ENCODE data around the gene ARL13A. TPM values are rescaled to one million over a fixed set of nuclear protein-coding genes. Genes with fewer than 3 reads are reported as not detected.
"Not testable (repeated sequence)": the region's sequence is repeated elsewhere in the genome, so short reads cannot be mapped to it uniquely, and the experiment has no call there.

Gene ARL13A
- total RNA-seq, 1 donor from 2014 or later, result not detected

GRCh38 chrX:100981498-100981845 lies 12.0 kb downstream of the ARL13A start:
- DNase-seq (ENCODE audit: low spot score); intact Hi-C loops (cut with DNase I): not testable (repeated sequence)

GRCh38 chrX:100984818-100985217 lies 15.3 kb downstream of the ARL13A start:
- DNase-seq (ENCODE audit: low spot score), result no peak
- intact Hi-C loops (cut with DNase I), result no loop called here

GRCh38 chrX:100990139-100990538 lies 20.6 kb downstream of the ARL13A start:
- DNase-seq (ENCODE audit: low spot score), result no peak
- intact Hi-C loops (cut with DNase I), result no loop called here

- intact Hi-C loops (cut with DNase I), result no loop called here
- DNase-seq (ENCODE audit: low spot score), result no peak
Measured at GRCh38 chrX:100994352-100995281, 25.1 kb downstream of the ARL13A start.

GRCh38 chrX:100995469-100995868 lies 26.0 kb downstream of the ARL13A start:
- DNase-seq (ENCODE audit: low spot score), result no peak

GRCh38 chrX:100999451-100999850 lies 29.9 kb downstream of the ARL13A start:
- intact Hi-C loops (cut with DNase I), result no loop called here
- no peak for DNase-seq (ENCODE audit: low spot score)

More at GRCh38 chrX:100995469-100995868, 26.0 kb downstream of the ARL13A start:
- intact Hi-C loops (cut with DNase I), result no loop called here

- intact Hi-C loops (cut with DNase I), result no loop called here
- DNase-seq (ENCODE audit: low spot score), result no peak
Measured at GRCh38 chrX:101009090-101009489, 39.6 kb downstream of the ARL13A start.

- intact Hi-C loops (cut with DNase I); DNase-seq (ENCODE audit: low spot score): not testable (repeated sequence)
Measured at GRCh38 chrX:101012031-101012430, 42.5 kb downstream of the ARL13A start.

- no peak for DNase-seq (ENCODE audit: low spot score)
- intact Hi-C loops (cut with DNase I), result no loop called here
Measured at GRCh38 chrX:101022020-101022419, 52.5 kb downstream of the ARL13A start.

- intact Hi-C loops (cut with DNase I), result no loop called here
- DNase-seq (ENCODE audit: low spot score), result no peak
Measured at GRCh38 chrX:101025126-101025525, 55.6 kb downstream of the ARL13A start.

- intact Hi-C loops (cut with DNase I), result no loop called here
- DNase-seq (ENCODE audit: low spot score), result no peak
Measured at GRCh38 chrX:101028562-101028961, 59.1 kb downstream of the ARL13A start.

- no peak for DNase-seq (ENCODE audit: low spot score)
- intact Hi-C loops (cut with DNase I), result no loop called here
Measured at GRCh38 chrX:101029665-101030064, 60.2 kb downstream of the ARL13A start.

GRCh38 chrX:101037231-101037630 lies 67.7 kb downstream of the ARL13A start:
- intact Hi-C loops (cut with DNase I), result no loop called here
- no peak for DNase-seq (ENCODE audit: low spot score)

GRCh38 chrX:101040197-101040596 lies 70.7 kb downstream of the ARL13A start:
- intact Hi-C loops (cut with DNase I), result no loop called here
- no peak for DNase-seq (ENCODE audit: low spot score)

Other genes with a start within 250 kb of the ARL13A start
- gene SYTL4, start 237.6 kb upstream of the ARL13A start, total RNA-seq, result 3.5 TPM
- 7.8 TPM for gene CSTF2, start 149.3 kb upstream of the ARL13A start, total RNA-seq
- gene NOX1, start 95.3 kb upstream of the ARL13A start, total RNA-seq, result not detected
- 0.11 TPM for gene XKRX, start 40.8 kb upstream of the ARL13A start, total RNA-seq
- 14.1 TPM for gene TRMT2B, start 82.4 kb downstream of the ARL13A start, total RNA-seq
- 0.11 TPM for gene TMEM35A, start 109.2 kb downstream of the ARL13A start, total RNA-seq
- 0.46 TPM for gene CENPI, start 128.5 kb downstream of the ARL13A start, total RNA-seq